ENCODE measurements around the gene CCDC61. TPM values are rescaled to one million over a fixed set of nuclear protein-coding genes. Genes with fewer than 3 reads are reported as not detected.

Gene CCDC61
- total and polyA plus RNA-seq, 2 donors from 2014 or later: 17.8 to 22.2 TPM

GRCh38 chr19:46021531-46022041 lies 26.3 kb downstream of the CCDC61 start:
- no peak for FAIRE-seq
- H3K4me1 ChIP-seq (ENCODE audit: control insufficient read depth in 2 of 3, insufficient read depth in 2 of 3, low read depth in 1 of 3, low read length in 3 of 3): no peaks in the 10 kb centered on the region
- H3K27me3 ChIP-seq (ENCODE audit: control insufficient read depth, insufficient read depth, low read length): no peaks in the 10 kb centered on the region
- no peaks in the 10 kb centered on the region for H3K9me3 ChIP-seq (ENCODE audit: control insufficient read depth in 2 of 3, insufficient read depth in 1 of 3, low read length in 3 of 3)
- TF ChIP-seq CTCF (IDR thresholded peaks at IDR 0.05; ENCODE audit: borderline replicate concordance, extremely low read depth, insufficient read depth): no peak
- no peak overlapping the region for H3K9ac ChIP-seq (ENCODE audit: low read length in 3 of 3)
- H3K27ac ChIP-seq (ENCODE audit: low read depth in 2 of 2, low read length in 2 of 2): no peak overlapping the region
- H3K36me3 ChIP-seq (ENCODE audit: control insufficient read depth in 2 of 3, insufficient read depth in 3 of 3, low read length in 3 of 3): no peaks in the 10 kb centered on the region
- DNase-seq: peak in 1 of 5 donors; percentile 30
- intact Hi-C loops (cut with DNase I): loop anchor here (10.0 kb wide), 1 partner anchor 243 kb away; no protein-coding TSS in a partner anchor
- no peak overlapping the region for H3K4me3 ChIP-seq (ENCODE audit: low read length in 3 of 3)

GRCh38 chr19:46022061-46022430 lies 26.8 kb downstream of the CCDC61 start:
- H3K4me1 ChIP-seq (ENCODE audit: control insufficient read depth in 2 of 3, insufficient read depth in 2 of 3, low read depth in 1 of 3, low read length in 3 of 3): no peaks in the 10 kb centered on the region
- no peak for TF ChIP-seq CTCF (IDR thresholded peaks at IDR 0.05; ENCODE audit: borderline replicate concordance, extremely low read depth, insufficient read depth)
- no peaks in the 10 kb centered on the region for H3K9me3 ChIP-seq (ENCODE audit: control insufficient read depth in 2 of 3, insufficient read depth in 1 of 3, low read length in 3 of 3)
- intact Hi-C loops (cut with DNase I): loop anchor here (10.0 kb wide), 1 partner anchor 243 kb away; no protein-coding TSS in a partner anchor
- no peaks in the 10 kb centered on the region for H3K27me3 ChIP-seq (ENCODE audit: control insufficient read depth, insufficient read depth, low read length)
- H3K36me3 ChIP-seq (ENCODE audit: control insufficient read depth in 2 of 3, insufficient read depth in 3 of 3, low read length in 3 of 3): no peaks in the 10 kb centered on the region
- no peak for FAIRE-seq
- no peak overlapping the region for H3K4me3 ChIP-seq (ENCODE audit: low read length in 3 of 3)
- H3K9ac ChIP-seq (ENCODE audit: low read length in 3 of 3): no peak overlapping the region
- peak in 1 of 5 donors; percentile 33 for DNase-seq
- H3K27ac ChIP-seq (ENCODE audit: low read depth in 2 of 2, low read length in 2 of 2): no peak overlapping the region

GRCh38 chr19:46022431-46023310 lies 27.4 kb downstream of the CCDC61 start, which contains the start of gene PGLYRP1:
PGLYRP1 (minus strand) TSS chr19:46023053; CDS start chr19:46023021, 32 bp downstream.
- H3K9me3 ChIP-seq (ENCODE audit: control insufficient read depth in 2 of 3, insufficient read depth in 1 of 3, low read length in 3 of 3): no peaks in the 10 kb centered on the region
- H3K27me3 ChIP-seq (ENCODE audit: control insufficient read depth, insufficient read depth, low read length): no peaks in the 10 kb centered on the region
- FAIRE-seq (no peak), DNase-seq (peak in 1 of 5 donors; percentile 38)
- no peak for TF ChIP-seq CTCF (IDR thresholded peaks at IDR 0.05; ENCODE audit: borderline replicate concordance, extremely low read depth, insufficient read depth)
- H3K27ac ChIP-seq (ENCODE audit: low read depth in 2 of 2, low read length in 2 of 2): no peak within 1 kb of the TSS
- no peaks in the 10 kb centered on the region for H3K36me3 ChIP-seq (ENCODE audit: control insufficient read depth in 2 of 3, insufficient read depth in 3 of 3, low read length in 3 of 3)
- intact Hi-C loops (cut with DNase I): loop anchor here (10.0 kb wide), 1 partner anchor 242 kb away; no protein-coding TSS in a partner anchor
- no peak within 1 kb of the TSS for H3K4me3 ChIP-seq (ENCODE audit: low read length in 3 of 3)
- no peaks in the 10 kb centered on the region for H3K4me1 ChIP-seq (ENCODE audit: control insufficient read depth in 2 of 3, insufficient read depth in 2 of 3, low read depth in 1 of 3, low read length in 3 of 3)
- no peak within 1 kb of the TSS for H3K9ac ChIP-seq (ENCODE audit: low read length in 3 of 3)
